GM18907 (cell line): Measurements from ENCODE around the gene LETM1.

Experiments
- ATAC-seq: cut with Tn5 transposase; IDR thresholded peaks from one replicate; pipeline ENCODE4 v1.9.1; 2021; ENCODE audit warnings: mild to moderate bottlenecking, moderate library complexity; ENCODE audit not compliant: unreplicated experiment

The LETM1 gene

GRCh38 chr4:1783015-1783414, 72.9 kb downstream of the LETM1 start:
- no peak for ATAC-seq

DNA sequence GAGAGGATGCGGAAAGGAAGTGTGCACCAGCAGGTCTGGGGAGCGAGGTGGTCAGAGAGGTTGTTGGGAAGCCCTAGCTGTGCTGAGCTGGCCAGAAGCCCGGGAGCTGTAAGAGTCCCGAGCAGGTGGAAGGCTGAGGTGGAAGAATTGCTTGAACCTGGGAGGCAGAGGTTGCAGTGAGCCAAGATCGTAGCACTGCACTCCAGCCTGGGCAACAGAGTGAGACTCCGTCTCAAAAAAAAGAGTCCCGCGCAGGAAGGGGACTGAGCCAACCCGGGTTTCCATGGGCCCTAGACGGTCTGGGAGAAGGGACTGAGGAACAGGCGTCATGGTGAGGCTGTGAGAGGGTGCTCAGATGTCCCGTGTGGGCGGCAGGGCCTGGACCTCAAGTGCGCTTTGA, 75.5 kb downstream of the LETM1 start:
- ATAC-seq: no peak

DNA sequence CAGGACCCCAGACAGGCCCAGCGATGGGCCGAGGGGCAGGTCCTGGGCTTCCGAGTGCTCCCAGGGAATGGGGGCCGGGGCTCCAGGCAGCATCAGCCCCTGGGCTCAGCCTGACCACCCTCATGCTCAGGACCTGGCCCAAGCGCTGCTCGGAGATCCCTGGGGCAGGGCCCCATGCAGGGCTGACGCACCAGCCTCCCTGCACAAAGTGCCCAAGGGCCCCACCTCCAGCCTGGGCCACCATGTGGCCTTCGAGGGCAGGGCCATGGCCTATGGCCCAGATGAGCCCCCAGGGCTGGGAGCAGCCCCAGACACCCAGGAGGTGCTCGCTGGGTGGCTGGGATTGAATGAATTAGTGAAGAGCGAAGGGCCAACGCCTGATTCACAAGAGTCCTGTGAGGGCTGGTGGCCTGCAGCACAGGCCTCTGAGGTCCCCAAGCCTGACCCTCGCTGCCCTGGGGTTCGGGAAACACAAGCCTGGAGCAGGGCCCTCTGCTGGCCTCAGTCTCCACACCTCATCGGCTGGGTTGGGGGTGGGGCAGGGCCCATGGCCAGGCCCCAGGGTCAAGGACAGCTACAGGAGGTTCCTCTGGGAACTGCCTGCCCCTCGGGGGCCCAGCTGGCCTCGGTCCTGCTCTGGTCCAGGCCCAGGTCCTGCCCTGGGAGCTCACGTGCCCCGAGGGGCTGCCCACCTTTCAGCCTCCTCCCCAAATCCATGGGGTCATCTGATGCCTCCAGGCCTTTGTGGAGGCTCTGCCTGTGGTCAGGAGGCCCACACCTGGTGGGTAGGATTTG, 76.2 kb downstream of the LETM1 start:
- no peak for ATAC-seq

DNA sequence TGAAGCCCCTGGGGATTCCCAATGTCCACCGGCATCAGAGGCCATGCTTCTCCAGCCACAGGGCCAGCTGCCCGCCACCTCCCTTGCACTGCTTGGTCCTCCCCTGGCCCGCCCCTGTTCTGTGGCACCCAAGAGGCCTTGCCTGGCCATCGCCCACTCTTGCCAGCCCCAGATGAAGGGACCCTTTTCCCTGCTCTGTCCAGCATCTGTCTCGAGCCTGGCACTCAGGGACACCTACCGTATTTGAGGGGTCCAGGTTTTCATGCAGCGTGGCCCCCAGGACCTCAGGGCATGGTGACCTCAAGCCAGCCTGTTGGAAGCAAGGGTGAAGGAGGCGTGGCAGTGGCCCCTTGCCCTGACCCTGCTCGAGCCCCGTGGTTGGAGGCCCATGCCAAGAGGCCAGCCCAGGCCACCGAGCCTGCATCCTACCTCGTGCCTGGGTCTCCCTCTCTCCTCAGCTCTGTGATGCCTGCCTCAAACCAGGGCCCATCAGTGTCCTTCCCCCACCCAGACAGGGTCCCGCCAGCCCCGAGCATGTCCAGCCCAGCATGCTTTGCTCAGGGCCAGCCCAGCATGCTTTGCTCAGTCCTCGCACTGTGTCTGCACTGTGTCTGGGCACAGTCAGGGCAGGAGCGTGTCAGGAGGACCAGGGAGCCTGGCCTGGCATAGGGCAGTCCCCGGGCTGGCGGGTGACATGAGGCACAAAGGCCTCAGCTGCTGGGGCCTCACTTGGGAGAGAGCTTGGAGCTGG, 77.1 kb downstream of the LETM1 start:
- no peak for ATAC-seq

- ATAC-seq: no peak
These were observed 77.9 kb downstream of the LETM1 start for GRCh38 chr4:1777822-1778641.

- no peak for ATAC-seq
These were observed 79.3 kb downstream of the LETM1 start for GRCh38 chr4:1776521-1777161.

GRCh38 chr4:1775731-1776500, 80.0 kb downstream of the LETM1 start:
- ATAC-seq: no peak

- no peak for ATAC-seq
These were observed 82.2 kb downstream of the LETM1 start for GRCh38 chr4:1773754-1774153.

DNA sequence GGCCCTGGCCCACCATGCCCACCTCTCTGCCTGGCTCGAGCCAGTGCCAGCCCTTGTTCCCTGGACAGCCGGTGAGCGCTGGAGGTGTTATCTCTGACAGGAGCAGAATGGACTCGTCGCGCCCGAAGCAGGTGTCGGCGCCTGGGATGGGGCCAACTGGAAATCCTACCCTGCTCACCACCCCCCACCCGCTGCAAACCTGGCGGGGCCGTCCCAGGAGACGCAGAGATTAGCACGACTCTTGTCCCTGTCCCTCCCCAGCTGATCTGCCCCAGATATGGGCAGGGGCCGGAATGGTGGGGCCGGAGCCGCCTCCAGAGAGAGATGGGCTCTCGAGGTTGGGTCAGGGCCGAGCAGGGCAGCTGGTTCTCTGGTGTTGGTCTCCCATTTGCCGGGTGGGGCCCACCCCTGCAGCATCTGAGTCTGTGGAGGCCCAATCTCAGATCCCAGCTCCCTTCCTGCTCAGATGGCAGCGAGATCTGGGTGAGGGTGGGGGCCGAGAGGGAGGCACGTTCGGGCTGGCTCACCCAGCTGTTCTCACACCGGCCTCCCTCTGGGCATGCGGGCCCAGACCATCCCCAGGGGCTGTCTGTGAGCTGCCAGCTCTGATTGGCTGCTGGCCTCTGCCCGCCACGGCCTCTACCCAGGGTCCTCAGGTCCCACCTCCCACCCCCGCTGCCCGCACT, 83.0 kb downstream of the LETM1 start:
- no peak for ATAC-seq

DNA sequence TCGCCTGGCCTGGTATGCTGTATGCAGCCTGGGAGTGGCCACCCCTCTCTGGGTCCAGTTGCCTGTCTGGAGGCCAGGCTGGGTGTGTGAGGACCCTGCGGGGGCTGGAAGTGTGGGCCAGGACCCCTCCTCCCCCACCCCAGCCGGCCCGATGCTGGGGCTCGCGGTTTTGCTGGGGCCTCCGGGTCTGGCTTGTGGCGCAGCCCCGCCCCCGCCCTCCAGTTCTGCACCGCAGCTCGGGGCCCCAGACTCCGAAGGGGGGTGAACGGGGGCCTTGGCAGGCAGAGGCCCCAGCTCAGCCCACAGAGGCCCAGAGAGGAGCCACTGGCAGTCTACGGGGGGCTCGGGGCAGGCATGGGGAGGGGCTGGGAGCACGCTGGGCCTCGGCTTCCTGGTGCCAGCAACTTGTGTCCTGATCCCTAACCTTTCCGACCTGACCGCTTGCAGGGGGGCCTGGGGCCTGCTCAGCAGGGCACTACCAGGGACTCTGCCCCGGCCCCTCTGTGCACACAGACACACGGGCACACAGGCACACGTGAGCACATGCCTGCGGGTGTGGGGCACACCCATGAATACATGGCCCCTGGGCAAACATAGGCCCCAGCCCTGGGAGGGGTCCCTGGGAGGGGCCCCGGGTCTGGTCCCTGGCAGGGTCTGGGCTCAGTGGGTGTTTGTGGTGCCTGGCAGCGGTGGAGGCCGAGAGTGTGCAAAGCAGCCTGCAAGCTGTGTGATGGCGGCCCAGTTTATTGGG, 84.2 kb downstream of the LETM1 start:
- no peak for ATAC-seq

DNA sequence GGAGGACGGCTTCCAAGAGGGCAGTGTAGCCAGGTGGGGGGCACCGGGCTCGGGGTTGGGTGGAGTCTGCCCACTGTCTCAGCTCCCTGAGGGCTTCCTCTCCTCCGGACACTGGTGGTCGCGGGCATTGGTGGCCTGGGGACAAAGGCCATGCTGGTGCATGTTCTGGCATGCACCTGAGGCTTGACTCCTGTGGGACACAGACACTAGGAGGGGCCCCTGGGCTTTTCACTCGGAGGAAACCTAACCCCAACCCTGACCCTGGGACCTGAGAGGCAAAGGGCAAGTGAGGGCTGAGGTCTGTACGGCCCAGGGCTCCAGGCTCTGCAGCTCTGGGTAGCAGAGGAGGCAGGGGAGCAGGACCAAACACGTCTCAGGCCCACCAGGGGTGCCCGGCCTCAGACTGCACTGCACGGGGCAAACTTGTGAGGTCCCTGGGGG, 85.1 kb downstream of the LETM1 start:
- no peak for ATAC-seq

DNA sequence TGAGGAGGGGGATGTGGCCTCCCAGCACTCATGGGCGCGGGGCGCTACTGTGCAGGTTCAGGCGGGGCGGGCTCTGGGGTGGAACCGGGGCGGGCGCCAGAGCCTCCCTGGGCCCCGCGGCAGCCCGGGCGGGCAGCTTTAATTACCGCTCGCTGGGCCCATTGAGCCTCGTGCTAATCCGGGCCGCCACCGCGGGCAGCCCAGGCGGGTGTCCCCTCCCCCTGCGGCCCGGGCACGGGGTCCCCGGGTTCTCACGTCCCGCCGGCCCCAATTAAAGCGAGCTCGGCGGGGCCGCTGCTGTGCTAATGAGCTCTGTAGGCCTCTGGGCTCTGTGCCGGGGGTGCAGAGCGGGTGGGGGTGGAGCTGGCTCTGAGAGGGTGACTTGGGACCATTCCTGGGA, 85.7 kb downstream of the LETM1 start:
- ATAC-seq: no peak

- ATAC-seq: no peak
These were observed 86.3 kb downstream of the LETM1 start for GRCh38 chr4:1769692-1770091.

DNA sequence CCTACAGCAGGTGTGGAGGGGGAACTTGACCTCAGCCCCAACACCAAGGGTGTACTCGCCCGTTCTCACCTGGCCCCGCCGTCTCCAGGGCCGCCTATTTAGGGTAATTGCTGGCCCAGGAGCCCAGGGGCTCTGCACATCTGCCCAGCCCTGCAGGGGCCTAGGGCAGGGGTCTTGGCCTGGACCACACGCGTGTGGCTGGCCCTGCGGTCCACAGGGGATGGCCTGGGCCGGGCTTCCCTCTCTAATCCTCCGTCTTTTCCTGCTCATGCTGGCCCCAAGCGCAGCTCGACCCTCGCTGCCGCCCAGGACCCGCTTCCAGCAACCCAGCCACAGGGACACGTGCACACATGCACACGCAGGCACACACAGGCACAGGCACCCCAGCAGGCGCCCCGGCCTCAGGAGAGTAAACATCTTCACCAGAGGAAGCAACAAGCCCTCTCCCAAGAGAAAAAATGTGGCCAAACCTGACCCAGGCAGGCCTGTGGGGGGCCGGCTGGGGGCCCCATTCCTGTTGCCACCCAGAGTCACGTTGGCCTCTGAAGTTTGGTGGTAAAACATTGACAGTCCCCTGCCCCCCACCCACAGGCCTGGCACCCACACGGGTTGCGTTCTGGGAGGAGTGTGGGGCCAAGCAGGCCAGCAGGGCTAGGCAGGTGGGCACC, 87.5 kb downstream of the LETM1 start:
- ATAC-seq: no peak

GRCh38 chr4:1767770-1768366, 88.1 kb downstream of the LETM1 start:
- ATAC-seq: no peak

DNA sequence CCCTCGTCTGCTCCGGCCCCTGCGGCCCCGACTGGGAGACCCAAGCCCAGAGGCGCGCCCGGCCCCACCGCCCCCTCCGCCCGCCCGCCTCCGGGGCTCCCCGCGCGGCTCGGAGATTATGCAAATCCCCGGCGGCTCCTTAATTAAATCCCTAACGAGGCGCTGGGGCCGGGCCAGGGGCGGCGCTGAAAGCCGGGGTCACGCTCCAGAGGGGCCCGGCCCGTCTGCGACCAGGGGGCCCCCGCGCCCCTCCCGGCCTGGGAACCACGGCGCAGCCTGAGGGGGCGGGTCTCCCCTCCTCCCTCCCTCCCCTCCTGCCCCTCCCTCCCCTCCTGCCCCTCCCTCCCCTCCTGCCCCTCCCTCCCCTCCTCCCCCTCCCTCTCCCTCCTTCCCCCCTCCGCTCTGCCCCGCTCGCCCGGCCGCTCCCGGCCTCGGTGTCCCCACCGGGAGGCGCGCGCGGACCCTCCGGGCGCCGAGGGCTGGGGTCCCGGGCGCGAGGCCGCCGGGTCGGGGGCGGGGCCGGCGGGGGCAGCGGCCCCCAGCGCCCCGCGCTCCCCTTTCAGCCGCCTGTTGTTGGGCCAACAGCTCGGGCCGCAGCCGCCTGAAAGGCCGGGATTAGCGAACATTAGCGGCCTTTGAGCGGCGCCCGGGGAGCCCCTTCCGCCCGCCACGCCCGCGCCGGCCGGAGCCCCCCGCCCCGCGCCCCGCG, 88.7 kb downstream of the LETM1 start:
- no peak for ATAC-seq
